Transverse colon (tissue), 4 donors: ENCODE measurements around the gene PLEKHA6. TPM values are rescaled to one million over a fixed set of nuclear protein-coding genes. Genes with fewer than 3 reads are reported as not detected.

Experiments used
- DNase-seq: peaks from one replicate; pipeline ENCODE4 v3.0.0-alpha.2; 2019
- H3K27ac ChIP-seq, 4 donors: fragments of 200-600 bp; sonication (generic); 2 replicates each; pipeline ENCODE4 v1.5.1; 2016 to 2018; ENCODE audit warnings: inconsistent platforms in 4 of 4
- H3K27me3 ChIP-seq: fragments of 200-600 bp; sonication (generic); 2 replicates; pipeline ENCODE4 v1.5.1; 2017; ENCODE audit warnings: inconsistent platforms
- H3K36me3 ChIP-seq, 4 donors: fragments of 200-600 bp; sonication (generic); 2 replicates each; pipeline ENCODE4 v1.5.1; 2017 to 2019; ENCODE audit warnings: inconsistent platforms in 4 of 4
- H3K4me1 ChIP-seq, 4 donors: fragments of 200-600 bp; sonication (generic); 2 replicates each; pipeline ENCODE4 v1.5.1; 2017 to 2020; ENCODE audit warnings: inconsistent platforms in 4 of 4
- H3K4me3 ChIP-seq, 4 donors: fragments of 200-600 bp; sonication (generic); 1 replicate in 1 of 4; 2 replicates in 3 of 4; pipeline versions ENCODE4 v1.5.1 to v1.6.1; 2017 to 2019; ENCODE audit warnings: inconsistent platforms in 4 of 4
- H3K9me3 ChIP-seq, 2 donors: fragments of 200-600 bp; sonication (generic); 2 replicates each; pipeline ENCODE4 v1.5.1; 2017 to 2019; ENCODE audit warnings: inconsistent platforms in 2 of 2
- CTCF ChIP-seq, 5 experiments: fragments of 200-600 bp in 3 of 5; fragments of 450-650 bp in 2 of 5; sonication (generic) in 3 of 5; IDR thresholded peaks; 1 replicate in 2 of 5; 2 replicates in 3 of 5; pipeline ENCODE4 v1.5.1; 2016 to 2017; ENCODE audit warnings: antibody characterized with exemption in 5 of 5, inconsistent platforms in 3 of 5, mild to moderate bottlenecking in 2 of 5, moderate library complexity in 1 of 5
- EP300 ChIP-seq: sonication (generic); formaldehyde crosslinking; IDR thresholded peaks from one replicate; pipeline ENCODE4 v1.6.1; 2017; ENCODE audit warnings: antibody characterized with exemption, low read depth
- POLR2A ChIP-seq: fragments of 450-650 bp; IDR thresholded peaks from one replicate; pipeline ENCODE4 v1.6.1; 2016; ENCODE audit warnings: antibody characterized with exemption, mild to moderate bottlenecking, moderate library complexity
- POLR2AphosphoS5 ChIP-seq, 3 donors: sonication (generic); formaldehyde crosslinking; IDR thresholded peaks; one replicate each; pipeline ENCODE4 v1.6.1; 2016; ENCODE audit warnings: antibody characterized with exemption in 3 of 3
- WGBS, 2 donors: methylation state at CpG; one replicate each; pipeline ENCODE4 v1.1.5; 2018; ENCODE audit warnings: low coverage in 1 of 2; 5-methylcytosine and 5-hydroxymethylcytosine counted together
- in situ Hi-C, 4 donors: fragments of 200-750 bp; cut with MboI; loops; one replicate each; pipeline versions ENCODE4 v1.15.0 to v1.15.1; 2017; ENCODE audit warnings: low sequenced_read_pairs in 3 of 4, low pct_ligation_motif_present in 1 of 4, low pct_unique_long_range_greater_than_20kb in 1 of 4
- intact Hi-C: fragments of 100-400 bp; cut with DNase I; formaldehyde crosslinking; loops from one replicate; pipeline ENCODE4 v1.15.1; 2023; ENCODE audit warnings: low total_unique reads
- total RNA-seq, 4 donors: library from RNA; depleted of rRNA; stranded (reverse); fragments of >200 nt; gene quantifications; one replicate each; pipeline ENCODE4 v1.1.0, GENCODE V29; 2016

PLEKHA6 gene
- total RNA-seq, 4 donors from 2014 or later, result 58.7 to 209 (median 97.9) TPM

- 75% methylated on average over 23 of the region's 23 CpGs; no CpG with 5 or more reads in 1 of the 2 donors for WGBS, 2 donors
- Histone ChIP-seq H3K4me3 (no peak overlapping the region), H3K27ac (peak overlapping the region; percentile 2 to 24 (median 14)), H3K4me1 (peaks cover 0 to 3% (median under 1%) of the 10 kb centered on the region in 4 donors), H3K27me3 (no peaks in the 10 kb centered on the region), H3K36me3 (no peaks in the 10 kb centered on the region), H3K9me3 (no peaks in the 10 kb centered on the region)
- TF ChIP-seq POLR2AphosphoS5 (IDR thresholded peaks at IDR 0.05) (no peak), POLR2A (no peak), CTCF (IDR thresholded peaks at IDR 0.05) (no peak), EP300 (no peak)
- intact Hi-C loops (no loop called here), in situ Hi-C loops (loop anchor here (25.0 kb wide), 2 partner anchors 96 to 496 kb away; partner anchors contain the start of gene SNRPE (in 3 of the 4))
- no peak for DNase-seq
Measured at GRCh38 chr1:204357551-204358490, 1.9 kb downstream of the PLEKHA6 start.

GRCh38 chr1:204356997-204357396 is 2.7 kb downstream of the PLEKHA6 start:
- 54 to 63% methylated on average over 3 to 4 of the region's 4 CpGs for WGBS, 2 donors
- Histone ChIP-seq H3K27me3 (no peaks in the 10 kb centered on the region), H3K36me3 (no peaks in the 10 kb centered on the region), H3K4me3 (no peak overlapping the region), H3K9me3 (no peaks in the 10 kb centered on the region), H3K27ac (peak overlapping the region; percentile 2 to 24 (median 9)), H3K4me1 (peaks cover 0 to 4% (median 0%) of the 10 kb centered on the region in 4 donors)
- intact Hi-C loops, result no loop called here
- DNase-seq, result no peak
- in situ Hi-C loops, result loop anchor here (25.0 kb wide), 2 partner anchors 95 to 495 kb away; partner anchors contain the start of gene SNRPE (in 3 of the 4)
- TF ChIP-seq CTCF (IDR thresholded peaks at IDR 0.05) (no peak), POLR2A (no peak), POLR2AphosphoS5 (IDR thresholded peaks at IDR 0.05) (no peak), EP300 (no peak)

GRCh38 chr1:204355913-204356312 is 3.8 kb downstream of the PLEKHA6 start:
- TF ChIP-seq POLR2A (no peak), EP300 (no peak), CTCF (IDR thresholded peaks at IDR 0.05) (no peak), POLR2AphosphoS5 (IDR thresholded peaks at IDR 0.05) (no peak)
- Histone ChIP-seq H3K27me3 (no peaks in the 10 kb centered on the region), H3K9me3 (no peaks in the 10 kb centered on the region), H3K4me1 (peaks cover 0 to 15% (median 6%) of the 10 kb centered on the region in 4 donors), H3K4me3 (no peak overlapping the region), H3K27ac (no peak overlapping the region), H3K36me3 (no peaks in the 10 kb centered on the region)
- intact Hi-C loops (no loop called here), in situ Hi-C loops (loop anchor here (25.0 kb wide), 2 partner anchors 94 to 494 kb away; partner anchors contain the start of gene SNRPE (in 3 of the 4))
- WGBS, 2 donors, result 84 to 89% methylated on average over 3 to 4 of the region's 4 CpGs
- DNase-seq, result no peak

- no peak for TF ChIP-seq POLR2AphosphoS5 (IDR thresholded peaks at IDR 0.05)
- no peak for TF ChIP-seq EP300
- no peak for TF ChIP-seq POLR2A
- TF ChIP-seq CTCF (IDR thresholded peaks at IDR 0.05), result no peak
- no peaks in the 10 kb centered on the region for H3K9me3 ChIP-seq
- H3K27ac ChIP-seq, result no peak overlapping the region
- in situ Hi-C loops, result loop anchor here (25.0 kb wide), 2 partner anchors 92 to 492 kb away; partner anchors contain the start of gene SNRPE (in 3 of the 4)
- intact Hi-C loops, result no loop called here
- no peaks in the 10 kb centered on the region for H3K27me3 ChIP-seq
- no peaks in the 10 kb centered on the region for H3K36me3 ChIP-seq
- DNase-seq, result no peak
- H3K4me3 ChIP-seq, result no peak overlapping the region
- peaks cover 13 to 26% (median 18%) of the 10 kb centered on the region in 4 donors for H3K4me1 ChIP-seq
- 70 to 80% methylated on average over 4 to 6 of the region's 6 CpGs for WGBS, 2 donors
Measured at GRCh38 chr1:204354579-204354978, 5.2 kb downstream of the PLEKHA6 start.
